ENCODE results near the gene DOCK6.

The DOCK6 gene

GRCh38 chr19:11232555-11232954 is 29.8 kb downstream of the DOCK6 start:
- no peak overlapping the region for H3K4me3 ChIP-seq (ENCODE audit: control insufficient read depth, low read depth, low read length)
- no peak for DNase-seq (ENCODE audit: low read depth)
- TF ChIP-seq CTCF (IDR thresholded peaks at IDR 0.05; ENCODE audit: control insufficient read depth, insufficient read depth, low read depth, low read length, missing control alignments) = no peak

- TF ChIP-seq CTCF (IDR thresholded peaks at IDR 0.05; ENCODE audit: control insufficient read depth, insufficient read depth, low read depth, low read length, missing control alignments) = no peak
- no peak for DNase-seq (ENCODE audit: low read depth)
- no peak overlapping the region for H3K4me3 ChIP-seq (ENCODE audit: control insufficient read depth, low read depth, low read length)
Observed at GRCh38 chr19:11230621-11231386, 31.5 kb downstream of the DOCK6 start.

DNA sequence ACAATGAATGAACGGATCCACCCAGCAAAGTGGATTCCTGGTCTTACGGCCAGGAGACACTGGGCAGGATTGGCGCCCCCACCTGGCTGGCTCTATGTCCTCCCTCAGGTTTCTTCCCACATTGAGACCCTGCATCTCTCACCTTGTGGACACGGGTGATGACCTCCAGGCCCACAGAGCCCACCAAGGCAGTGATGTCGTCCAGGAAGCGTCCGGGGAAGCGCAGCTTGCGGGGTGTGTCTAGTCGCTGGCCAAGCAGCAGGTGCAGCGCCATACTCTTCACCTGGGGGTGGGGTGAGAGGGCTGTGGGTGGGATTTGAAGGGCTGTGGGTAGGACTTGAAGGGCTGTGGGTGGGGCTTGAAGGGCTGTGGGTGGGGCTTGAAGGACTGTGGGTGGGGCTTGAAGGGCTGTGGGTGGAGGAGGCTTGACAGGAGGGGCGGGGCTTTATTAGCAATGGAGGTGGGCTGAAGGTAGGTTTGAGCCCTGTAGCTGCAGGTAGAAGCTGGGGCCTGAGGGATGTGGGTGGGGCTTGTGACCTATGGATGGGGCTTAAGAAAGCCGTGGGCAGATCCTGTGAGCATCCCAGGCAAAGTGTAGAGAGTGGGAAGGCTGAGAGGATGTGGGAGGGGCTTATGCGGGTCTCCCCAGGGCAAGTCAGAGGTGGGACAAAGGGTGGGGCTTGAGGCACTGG is 35.0 kb downstream of the DOCK6 start:
- TF ChIP-seq CTCF (IDR thresholded peaks at IDR 0.05; ENCODE audit: control insufficient read depth, insufficient read depth, low read depth, low read length, missing control alignments) = no peak
- H3K4me3 ChIP-seq (ENCODE audit: control insufficient read depth, low read depth, low read length) = no peak overlapping the region
- DNase-seq (ENCODE audit: low read depth) = no peak

GRCh38 chr19:11226716-11227166 is 35.6 kb downstream of the DOCK6 start:
- TF ChIP-seq CTCF (IDR thresholded peaks at IDR 0.05; ENCODE audit: control insufficient read depth, insufficient read depth, low read depth, low read length, missing control alignments) = no peak
- DNase-seq (ENCODE audit: low read depth) = no peak

GRCh38 chr19:11225815-11226214 is 36.5 kb downstream of the DOCK6 start:
- H3K4me3 ChIP-seq (ENCODE audit: control insufficient read depth, low read depth, low read length) = no peak overlapping the region
- no peak for DNase-seq (ENCODE audit: low read depth)
- no peak for TF ChIP-seq CTCF (IDR thresholded peaks at IDR 0.05; ENCODE audit: control insufficient read depth, insufficient read depth, low read depth, low read length, missing control alignments)

More at GRCh38 chr19:11226716-11227166, 35.6 kb downstream of the DOCK6 start:
- no peak overlapping the region for H3K4me3 ChIP-seq (ENCODE audit: control insufficient read depth, low read depth, low read length)

DNA sequence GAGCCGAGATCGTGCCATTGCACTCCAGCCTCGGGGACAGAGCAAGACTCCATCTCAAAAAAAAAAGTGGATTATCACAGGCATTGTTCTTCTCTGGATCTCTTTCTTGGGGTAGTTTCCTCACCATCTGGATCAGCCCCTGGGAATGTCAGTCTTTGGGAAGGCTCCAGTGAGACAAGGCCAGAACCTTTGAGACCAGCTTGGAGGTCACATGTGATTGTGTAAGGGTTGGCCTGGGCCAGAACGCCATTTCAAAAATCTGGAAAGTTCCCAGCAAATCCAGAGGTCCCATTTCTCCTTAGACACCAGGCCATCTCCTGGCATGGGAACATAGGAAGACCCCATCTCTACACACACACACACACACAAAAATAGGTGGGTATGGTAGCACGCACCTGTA is 37.2 kb downstream of the DOCK6 start:
- no peak for TF ChIP-seq CTCF (IDR thresholded peaks at IDR 0.05; ENCODE audit: control insufficient read depth, insufficient read depth, low read depth, low read length, missing control alignments)
- no peak for DNase-seq (ENCODE audit: low read depth)

More for the DNA sequence above, 37.2 kb downstream of the DOCK6 start:
- no peak overlapping the region for H3K4me3 ChIP-seq (ENCODE audit: control insufficient read depth, low read depth, low read length)
